Sigmoid colon (tissue), 7 donors: ENCODE measurements around the gene BATF. TPM values are rescaled to one million over a fixed set of nuclear protein-coding genes. Genes with fewer than 3 reads are reported as not detected.
A peak's percentile ranks its signal among the peaks of the same experiment; 100 is the strongest.

ENCODE experiments used
- DNase-seq: peaks from one replicate; pipeline ENCODE4 v3.0.0-alpha.2; 2019
- H3K27ac ChIP-seq, 4 donors: fragments of 200-600 bp; sonication (generic); one replicate each; pipeline ENCODE4 v1.5.1; 2016 to 2019; ENCODE audit warnings: mild to moderate bottlenecking in 1 of 4
- H3K27me3 ChIP-seq, 3 donors: fragments of 200-600 bp; sonication (generic); one replicate each; pipeline ENCODE4 v1.5.1; 2019; ENCODE audit warnings: mild to moderate bottlenecking in 1 of 3
- H3K36me3 ChIP-seq, 4 donors: fragments of 200-600 bp; sonication (generic); one replicate each; pipeline ENCODE4 v1.5.1; 2016 to 2019
- H3K4me1 ChIP-seq, 4 donors: fragments of 200-600 bp; sonication (generic); one replicate each; pipeline ENCODE4 v1.5.1; 2017 to 2019
- H3K4me3 ChIP-seq, 4 donors: fragments of 200-600 bp; sonication (generic); one replicate each; pipeline ENCODE4 v1.5.1; 2017 to 2019; ENCODE audit warnings: mild to moderate bottlenecking in 2 of 4, moderate library complexity in 1 of 4
- H3K9me3 ChIP-seq, 4 donors: fragments of 200-600 bp in 3 of 4; sonication (generic) in 3 of 4; one replicate each; pipeline versions ENCODE4 v1.5.1 to v1.6.1; 2013 to 2019
- EP300 ChIP-seq, 4 donors: sonication (generic); formaldehyde crosslinking; IDR thresholded peaks; one replicate each; pipeline ENCODE4 v1.6.1; 2017; ENCODE audit warnings: antibody characterized with exemption in 4 of 4
- POLR2A ChIP-seq, 2 donors: fragments of 450-650 bp; IDR thresholded peaks; one replicate each; pipeline ENCODE4 v1.6.1; 2016; ENCODE audit warnings: antibody characterized with exemption in 2 of 2, mild to moderate bottlenecking in 2 of 2, moderate library complexity in 2 of 2
- POLR2AphosphoS5 ChIP-seq, 4 donors: sonication (generic); formaldehyde crosslinking; IDR thresholded peaks; one replicate each; pipeline ENCODE4 v1.6.1; 2017; ENCODE audit warnings: antibody characterized with exemption in 4 of 4
- WGBS, 2 donors: extraction: QIAGEN DNeasy Blood & Tissue Kit; methylation state at CpG; one replicate each; pipeline ENCODE4 v1.1.7; 2013; 5-methylcytosine and 5-hydroxymethylcytosine counted together
- intact Hi-C: fragments of 100-400 bp; cut with DNase I; formaldehyde crosslinking; loops from one replicate; pipeline ENCODE4 v1.15.1; 2023
- polyA plus RNA-seq, 3 donors: library from polyadenylated mRNA; stranded (reverse); fragments of 200-250 nt; gene quantifications; one replicate each; pipeline ENCODE4 v1.2.3, GENCODE V29; 2013
- total RNA-seq, 4 donors: library from RNA; depleted of rRNA; stranded (reverse); fragments of >200 nt; gene quantifications; one replicate each; pipeline ENCODE4 v1.1.0, GENCODE V29; 2016
- TF ChIP-seq, protein P1 (sequence below), 4 experiments: fragments of 450-650 bp in 3 of 4; fragments of 200-600 bp in 1 of 4; IDR thresholded peaks; one replicate each; pipeline ENCODE4 v1.5.1; 2016 to 2019; ENCODE audit warnings: antibody characterized with exemption in 4 of 4, mild to moderate bottlenecking in 3 of 4, moderate library complexity in 2 of 4
- donor health status: healthy with polysubstance abuse.
- donor health status: Bipolar disorder and iron deficiency.
- donor health status: healthy.

The BATF gene
- total and polyA plus RNA-seq, 7 donors = 1.6 to 17.1 (median 5.2) TPM; not detected in 1

DNA sequence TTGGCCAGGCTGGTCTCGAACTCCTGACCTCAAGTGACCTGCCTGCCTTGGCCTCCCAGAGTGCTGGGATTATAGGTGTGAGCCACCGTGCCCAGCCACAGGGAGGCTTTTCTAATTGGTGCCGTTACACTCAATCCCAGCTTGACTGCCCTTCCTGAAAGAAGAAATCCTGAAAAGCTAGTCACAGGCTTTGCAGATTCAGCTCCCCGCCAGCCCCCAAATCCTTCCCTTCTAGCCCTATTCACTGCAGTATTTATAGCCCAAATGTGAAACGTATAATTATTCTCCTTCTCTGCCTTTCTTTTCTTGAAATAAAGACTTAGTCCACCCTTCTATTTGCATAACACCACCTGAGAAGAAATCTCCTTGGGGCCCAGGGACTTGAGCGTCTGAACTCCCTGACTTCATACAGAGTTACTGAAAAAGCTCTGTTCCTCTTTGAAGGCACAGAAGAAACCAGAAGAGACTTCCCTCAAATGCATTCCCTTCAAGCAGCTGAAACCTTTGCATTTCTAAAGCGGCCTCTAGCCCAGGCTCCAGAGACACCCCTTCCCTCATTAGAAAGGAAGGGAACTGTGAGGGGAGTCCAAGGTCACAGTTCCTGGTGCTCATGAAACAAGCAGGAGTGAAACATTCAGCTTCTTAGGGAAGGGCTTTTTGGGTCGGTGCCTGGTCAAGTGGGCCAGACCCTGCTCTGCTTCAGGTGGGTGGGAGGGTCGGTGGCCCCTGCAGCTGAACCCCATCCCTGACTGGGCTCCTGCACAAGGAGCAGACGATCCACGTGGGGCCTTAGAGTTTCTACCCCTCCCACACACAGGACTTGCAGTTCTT is 42.3 kb upstream of the BATF start:
- Histone ChIP-seq H3K36me3 (no peaks in the 10 kb centered on the region), H3K9me3 (no peaks in the 10 kb centered on the region), H3K27ac (no peak overlapping the region), H3K4me3 (no peak overlapping the region), H3K4me1 (peaks cover 0 to 14% (median 10%) of the 10 kb centered on the region in 4 donors), H3K27me3 (no peaks in the 10 kb centered on the region)
- DNase-seq = peak; percentile 45
- intact Hi-C loops = no loop called here
- TF ChIP-seq EP300 (IDR thresholded peaks at IDR 0.05) (no peak), POLR2AphosphoS5 (IDR thresholded peaks at IDR 0.05) (no peak), POLR2A (IDR thresholded peaks at IDR 0.05) (no peak)
- TF ChIP-seq, protein P1, sequence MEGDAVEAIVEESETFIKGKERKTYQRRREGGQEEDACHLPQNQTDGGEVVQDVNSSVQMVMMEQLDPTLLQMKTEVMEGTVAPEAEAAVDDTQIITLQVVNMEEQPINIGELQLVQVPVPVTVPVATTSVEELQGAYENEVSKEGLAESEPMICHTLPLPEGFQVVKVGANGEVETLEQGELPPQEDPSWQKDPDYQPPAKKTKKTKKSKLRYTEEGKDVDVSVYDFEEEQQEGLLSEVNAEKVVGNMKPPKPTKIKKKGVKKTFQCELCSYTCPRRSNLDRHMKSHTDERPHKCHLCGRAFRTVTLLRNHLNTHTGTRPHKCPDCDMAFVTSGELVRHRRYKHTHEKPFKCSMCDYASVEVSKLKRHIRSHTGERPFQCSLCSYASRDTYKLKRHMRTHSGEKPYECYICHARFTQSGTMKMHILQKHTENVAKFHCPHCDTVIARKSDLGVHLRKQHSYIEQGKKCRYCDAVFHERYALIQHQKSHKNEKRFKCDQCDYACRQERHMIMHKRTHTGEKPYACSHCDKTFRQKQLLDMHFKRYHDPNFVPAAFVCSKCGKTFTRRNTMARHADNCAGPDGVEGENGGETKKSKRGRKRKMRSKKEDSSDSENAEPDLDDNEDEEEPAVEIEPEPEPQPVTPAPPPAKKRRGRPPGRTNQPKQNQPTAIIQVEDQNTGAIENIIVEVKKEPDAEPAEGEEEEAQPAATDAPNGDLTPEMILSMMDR (IDR thresholded peaks at IDR 0.05) = no peak
- 69 to 78% methylated on average over 11 of the region's 11 CpGs for WGBS, 2 donors

DNA sequence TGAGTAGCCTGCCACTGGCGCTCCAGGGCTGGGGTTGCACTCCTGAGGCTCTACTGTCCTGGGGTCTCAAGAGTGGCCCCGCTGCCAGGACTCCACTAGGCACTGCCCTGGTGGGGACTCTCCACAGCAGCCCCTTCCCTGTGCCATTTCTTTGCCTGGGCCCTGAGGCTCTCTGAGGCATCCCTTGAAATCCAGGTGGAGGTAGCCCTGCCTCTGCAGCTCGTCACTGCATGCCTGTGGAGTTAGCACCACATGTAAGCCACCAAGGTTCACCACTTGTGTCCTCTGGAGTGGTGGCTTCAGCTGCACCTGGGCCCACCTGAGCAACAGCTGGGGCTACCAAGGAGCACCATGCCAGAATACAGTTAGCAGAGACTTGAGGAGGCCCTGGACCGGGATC is 39.9 kb upstream of the BATF start:
- Histone ChIP-seq H3K4me3 (no peak overlapping the region), H3K27ac (no peak overlapping the region), H3K27me3 (no peaks in the 10 kb centered on the region), H3K4me1 (no peaks in the 10 kb centered on the region), H3K9me3 (no peaks in the 10 kb centered on the region), H3K36me3 (no peaks in the 10 kb centered on the region)
- intact Hi-C loops = no loop called here
- no peak for TF ChIP-seq EP300 (IDR thresholded peaks at IDR 0.05)
- DNase-seq = no peak
- 96% methylated on average over 4 of the region's 4 CpGs for WGBS, 2 donors

DNA sequence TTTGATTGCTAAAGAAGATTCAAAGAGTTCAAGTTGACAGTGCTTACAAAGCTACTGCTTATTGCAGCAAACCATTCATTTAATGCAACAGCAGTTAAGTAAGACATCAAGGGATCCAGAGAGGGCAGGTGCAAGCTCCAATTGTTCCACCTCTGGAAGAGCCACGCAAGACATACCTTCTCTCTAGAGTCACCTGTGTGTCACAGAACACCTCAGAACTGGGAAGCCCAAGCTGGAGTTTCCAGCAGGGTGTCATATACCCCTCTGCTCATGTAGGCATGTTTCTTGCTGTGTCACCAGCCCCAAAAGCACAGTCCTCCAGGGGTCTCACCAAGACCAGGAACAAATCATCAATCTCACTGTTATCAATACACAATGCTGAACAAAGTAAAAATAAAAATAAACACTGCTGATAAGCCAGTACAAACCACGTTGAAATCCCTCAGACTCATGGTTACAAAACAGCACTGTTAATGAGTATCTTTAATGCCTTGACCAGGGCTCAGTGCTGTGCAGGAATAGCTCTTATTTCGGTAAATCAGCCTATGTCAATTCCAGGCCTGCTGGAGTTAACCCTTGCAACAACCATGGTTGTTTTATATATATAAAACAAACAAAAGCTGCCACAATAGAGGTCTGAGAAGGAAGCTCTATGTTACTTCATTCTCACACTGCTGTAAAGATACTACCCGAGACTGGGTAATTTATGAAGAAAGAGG is 37.4 kb upstream of the BATF start:
- TF ChIP-seq POLR2AphosphoS5 (IDR thresholded peaks at IDR 0.05) (no peak), POLR2A (IDR thresholded peaks at IDR 0.05) (no peak), EP300 (IDR thresholded peaks at IDR 0.05) (no peak)
- TF ChIP-seq, protein P1 (IDR thresholded peaks at IDR 0.05) = no peak
- H3K36me3 ChIP-seq = no peaks in the 10 kb centered on the region
- WGBS, 2 donors = 31 to 75% methylated on average over 4 of the region's 4 CpGs
- DNase-seq = no peak
- no peak overlapping the region for H3K27ac ChIP-seq
- no peak overlapping the region for H3K4me3 ChIP-seq
- H3K27me3 ChIP-seq = no peaks in the 10 kb centered on the region
- H3K4me1 ChIP-seq = no peaks in the 10 kb centered on the region
- intact Hi-C loops = loop anchor here (5.0 kb wide), 1 partner anchor 353 kb away; no protein-coding TSS in a partner anchor
- H3K9me3 ChIP-seq = no peaks in the 10 kb centered on the region

DNA sequence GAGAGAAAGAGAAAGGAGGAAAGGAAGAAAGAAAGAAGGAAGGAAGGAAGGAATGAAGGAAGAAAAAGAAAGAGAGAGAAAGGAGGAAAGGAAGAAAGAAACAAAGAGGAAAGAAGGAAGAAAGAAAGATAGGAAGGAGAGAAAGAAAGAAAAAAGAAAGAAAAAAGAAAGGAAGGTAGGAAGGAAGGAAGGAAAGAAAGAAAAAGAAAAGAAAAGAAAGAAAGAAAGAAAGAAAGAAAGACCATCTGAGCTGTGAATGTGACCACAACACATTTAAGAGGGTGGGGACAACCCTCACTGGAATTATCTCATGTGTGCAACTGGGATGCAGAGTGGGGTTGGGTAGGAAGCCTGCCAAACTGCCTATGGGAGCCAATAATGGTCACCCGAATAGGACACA is 36.0 kb upstream of the BATF start:
- intact Hi-C loops = loop anchor here (5.0 kb wide), 1 partner anchor 354 kb away; no protein-coding TSS in a partner anchor
- DNase-seq = no peak
- no peaks in the 10 kb centered on the region for H3K9me3 ChIP-seq
- TF ChIP-seq, protein P1 (IDR thresholded peaks at IDR 0.05) = no peak
- WGBS, 2 donors = 74 to 89% methylated on average over 1 of the region's 1 CpG
- H3K27me3 ChIP-seq = no peaks in the 10 kb centered on the region
- no peaks in the 10 kb centered on the region for H3K36me3 ChIP-seq
- H3K4me1 ChIP-seq = no peaks in the 10 kb centered on the region
- H3K27ac ChIP-seq = no peak overlapping the region
- H3K4me3 ChIP-seq = no peak overlapping the region

DNA sequence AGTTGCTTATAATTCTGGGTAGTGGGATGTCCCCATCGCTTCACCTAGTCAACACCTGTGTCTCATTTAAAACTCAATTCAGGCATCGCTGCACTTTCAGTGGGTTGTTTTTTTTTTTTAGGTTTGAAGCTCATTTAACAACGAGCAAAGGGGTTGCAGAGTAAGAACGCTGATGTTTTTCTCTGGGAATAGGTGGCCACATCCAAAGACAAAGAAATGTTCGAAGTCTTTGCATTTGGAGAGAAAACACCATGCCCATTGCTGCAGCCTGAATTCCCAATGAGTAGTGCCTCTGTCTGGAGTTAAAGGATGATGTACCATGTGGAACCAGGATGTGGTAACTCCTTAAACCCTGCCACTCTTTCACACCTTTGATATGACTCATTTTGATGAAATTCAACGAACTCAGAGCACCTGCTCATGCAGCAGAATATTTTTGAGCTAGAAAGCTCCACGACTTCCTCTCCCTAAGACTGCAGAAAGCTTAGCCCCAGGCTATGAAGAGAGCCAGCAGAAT is 35.1 kb upstream of the BATF start:
- Histone ChIP-seq H3K27ac (no peak overlapping the region), H3K36me3 (no peaks in the 10 kb centered on the region), H3K9me3 (no peaks in the 10 kb centered on the region), H3K4me1 (no peaks in the 10 kb centered on the region), H3K4me3 (no peak overlapping the region), H3K27me3 (no peaks in the 10 kb centered on the region)
- no peak for DNase-seq
- 62 to 71% methylated on average over 7 of the region's 7 CpGs for WGBS, 2 donors
- TF ChIP-seq, protein P1 (IDR thresholded peaks at IDR 0.05) = no peak
- TF ChIP-seq POLR2AphosphoS5 (IDR thresholded peaks at IDR 0.05) (no peak), EP300 (IDR thresholded peaks at IDR 0.05) (no peak), POLR2A (IDR thresholded peaks at IDR 0.05) (no peak)
- intact Hi-C loops = loop anchor here (5.0 kb wide), 1 partner anchor 355 kb away; no protein-coding TSS in a partner anchor
